PC-3 (cell line): ENCODE results near the gene PSMF1.

Experiments
- EZH2phosphoT487 ChIP-seq: fragments of 300-600 bp; sonication (generic); IDR thresholded peaks from 2 replicates; pipeline ENCODE4 v1.6.1; 2018; ENCODE audit warnings: mild to moderate bottlenecking, antibody characterized with exemption, low read length, borderline replicate concordance
- TF ChIP-seq, protein P1 (sequence below): fragments of 300-600 bp; sonication (generic); conservative IDR thresholded peaks from 2 replicates; pipeline ENCODE4 v1.5.1; 2017; ENCODE audit warnings: antibody characterized with exemption, low read depth, mild to moderate bottlenecking, low read length

GRCh38 chr20:1187605-1188171 is 69.3 kb downstream of the PSMF1 start:
- TF ChIP-seq, protein P1, sequence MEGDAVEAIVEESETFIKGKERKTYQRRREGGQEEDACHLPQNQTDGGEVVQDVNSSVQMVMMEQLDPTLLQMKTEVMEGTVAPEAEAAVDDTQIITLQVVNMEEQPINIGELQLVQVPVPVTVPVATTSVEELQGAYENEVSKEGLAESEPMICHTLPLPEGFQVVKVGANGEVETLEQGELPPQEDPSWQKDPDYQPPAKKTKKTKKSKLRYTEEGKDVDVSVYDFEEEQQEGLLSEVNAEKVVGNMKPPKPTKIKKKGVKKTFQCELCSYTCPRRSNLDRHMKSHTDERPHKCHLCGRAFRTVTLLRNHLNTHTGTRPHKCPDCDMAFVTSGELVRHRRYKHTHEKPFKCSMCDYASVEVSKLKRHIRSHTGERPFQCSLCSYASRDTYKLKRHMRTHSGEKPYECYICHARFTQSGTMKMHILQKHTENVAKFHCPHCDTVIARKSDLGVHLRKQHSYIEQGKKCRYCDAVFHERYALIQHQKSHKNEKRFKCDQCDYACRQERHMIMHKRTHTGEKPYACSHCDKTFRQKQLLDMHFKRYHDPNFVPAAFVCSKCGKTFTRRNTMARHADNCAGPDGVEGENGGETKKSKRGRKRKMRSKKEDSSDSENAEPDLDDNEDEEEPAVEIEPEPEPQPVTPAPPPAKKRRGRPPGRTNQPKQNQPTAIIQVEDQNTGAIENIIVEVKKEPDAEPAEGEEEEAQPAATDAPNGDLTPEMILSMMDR: no peak
- TF ChIP-seq EZH2phosphoT487: no peak
